RWPE1 (cell line): ENCODE results near the gene SMAD1.

Experiments
- CTCF ChIA-PET: fragments of 350-600 bp; sonication (Branson Sonifier 250); formaldehyde crosslinking; extraction: SDS; loops from one replicate; lab custom pipeline; 2021; lab: Yijun Ruan, JAX
- POLR2A ChIA-PET: fragments of 400-600 bp; formaldehyde crosslinking; extraction: SDS; loops from one replicate; lab custom pipeline; 2020; ENCODE audit warnings: antibody characterized with exemption; ENCODE audit not compliant: low non-redundant PET; lab: Yijun Ruan, JAX
- DNase-seq: peaks from one replicate; pipeline ENCODE4 v3.0.0; 2012; ENCODE audit warnings: low spot score
- H3K27ac ChIP-seq: fragments of 450-650 bp; 2 replicates; pipeline ENCODE4 v1.5.1; 2017
- CTCF ChIP-seq: fragments of 450-650 bp; conservative IDR thresholded peaks from 2 replicates; pipeline ENCODE4 v1.5.1; 2017; ENCODE audit warnings: low read depth, mild to moderate bottlenecking

Gene SMAD1

GRCh38 chr4:145525291-145525740, 43.7 kb downstream of the SMAD1 start:
- POLR2A ChIA-PET, result interaction anchor here (0.5 kb wide), 1 partner anchor 91 kb away, joined by 3 read pairs; no protein-coding TSS in a partner anchor
- CTCF ChIA-PET, result no interaction called here
- no peak for DNase-seq
- H3K27ac ChIP-seq, result no peak overlapping the region
- TF ChIP-seq CTCF, result no peak

GRCh38 chr4:145527773-145528172, 46.1 kb downstream of the SMAD1 start:
- no peak overlapping the region for H3K27ac ChIP-seq
- CTCF ChIA-PET, result no interaction called here

GRCh38 chr4:145528601-145529000, 46.9 kb downstream of the SMAD1 start:
- ChIA-PET CTCF (no interaction called here), POLR2A (no interaction called here)
- H3K27ac ChIP-seq, result no peak overlapping the region
- no peak for TF ChIP-seq CTCF
- no peak for DNase-seq

More at GRCh38 chr4:145527773-145528172, 46.1 kb downstream of the SMAD1 start:
- POLR2A ChIA-PET, result no interaction called here
- DNase-seq, result no peak
- TF ChIP-seq CTCF, result no peak

- no peak for DNase-seq
- CTCF ChIA-PET, result no interaction called here
- POLR2A ChIA-PET, result no interaction called here
- no peak overlapping the region for H3K27ac ChIP-seq
- TF ChIP-seq CTCF, result no peak
Measured at GRCh38 chr4:145530189-145530588, 48.5 kb downstream of the SMAD1 start.

- no peak for DNase-seq
- ChIA-PET CTCF (no interaction called here), POLR2A (no interaction called here)
- H3K27ac ChIP-seq, result no peak overlapping the region
- no peak for TF ChIP-seq CTCF
Measured at GRCh38 chr4:145530662-145531061, 49.0 kb downstream of the SMAD1 start.

- CTCF ChIA-PET, result no interaction called here
- no peak for DNase-seq
- POLR2A ChIA-PET, result no interaction called here
- no peak overlapping the region for H3K27ac ChIP-seq
- no peak for TF ChIP-seq CTCF
Measured at GRCh38 chr4:145531223-145531622, 49.6 kb downstream of the SMAD1 start.
